Mucosa of stomach (tissue), 1 donor: ENCODE measurements around the gene PEX26.

Source experiments
- H3K27me3 ChIP-seq: one replicate; pipeline ENCODE4 v1.7.0; 2013; ENCODE audit warnings: mild to moderate bottlenecking, low read length; ENCODE audit not compliant: control insufficient read depth, insufficient read depth
- H3K36me3 ChIP-seq: one replicate; pipeline ENCODE4 v1.7.0; 2013; ENCODE audit warnings: low read length; ENCODE audit not compliant: control insufficient read depth, insufficient read depth
- H3K4me1 ChIP-seq: one replicate; pipeline ENCODE4 v1.7.0; 2013; ENCODE audit warnings: mild to moderate bottlenecking, low read length; ENCODE audit not compliant: control insufficient read depth, insufficient read depth
- H3K4me3 ChIP-seq: one replicate; pipeline ENCODE4 v1.7.0; 2013; ENCODE audit warnings: low read length
- H3K9ac ChIP-seq: one replicate; pipeline ENCODE4 v1.7.0; 2013; ENCODE audit warnings: mild to moderate bottlenecking, low read length, moderate library complexity
- H3K9me3 ChIP-seq: one replicate; pipeline ENCODE4 v1.7.0; 2013; ENCODE audit warnings: mild to moderate bottlenecking, low read length, moderate library complexity; ENCODE audit not compliant: control insufficient read depth
- donor health status: Pancreatic carcinoma.

PEX26 gene

DNA sequence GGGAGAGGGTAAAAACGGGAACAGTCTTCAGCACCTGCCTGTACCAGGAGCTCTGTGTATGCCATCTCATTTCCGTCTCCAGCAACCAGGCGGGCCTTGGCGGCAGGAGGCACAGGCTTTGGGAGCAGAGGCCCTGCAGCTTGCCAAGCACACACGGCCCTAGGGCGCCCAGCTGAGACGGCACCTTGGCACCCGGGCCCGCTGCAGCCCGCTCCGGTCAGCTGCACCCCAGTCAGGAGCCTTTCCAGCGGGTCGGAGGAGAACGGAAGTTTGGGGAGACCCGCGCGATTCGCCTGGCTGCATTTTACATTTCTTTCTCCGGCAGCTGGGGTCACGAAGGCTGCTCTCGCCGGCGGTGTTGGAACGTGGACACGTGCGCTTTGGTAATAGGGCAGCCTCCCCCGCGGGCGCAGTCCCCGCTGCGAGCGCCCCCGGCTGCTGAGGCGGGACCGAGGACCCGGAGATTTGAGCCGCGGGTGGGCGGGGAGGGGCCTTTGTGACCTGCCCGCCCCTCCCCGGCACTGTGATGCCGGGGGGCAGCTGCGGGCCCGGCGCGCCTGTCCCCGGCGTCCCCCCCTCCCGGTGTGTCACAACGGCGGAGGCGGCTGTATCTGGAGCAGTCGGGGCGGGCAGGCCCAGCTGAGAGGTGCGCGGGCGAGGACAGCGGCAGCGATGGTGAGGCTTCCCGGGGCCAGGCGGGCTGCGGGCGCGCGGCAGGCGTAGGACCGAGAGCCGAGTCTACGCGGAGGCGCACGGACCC is 32.6 kb downstream of the PEX26 start, which contains the start of gene TUBA8:
TUBA8 (plus strand) TSS at position 616 of the 760 bp plus-strand sequence; CDS start at position 673, 57 bp downstream.
- Histone ChIP-seq H3K9ac (peak within 1 kb of the TSS; percentile 36), H3K4me1 (peaks cover 14% of the 10 kb centered on the region), H3K27me3 (peaks cover 21% of the 10 kb centered on the region), H3K36me3 (no peaks in the 10 kb centered on the region), H3K9me3 (no peaks in the 10 kb centered on the region), H3K4me3 (no peak within 1 kb of the TSS)

DNA sequence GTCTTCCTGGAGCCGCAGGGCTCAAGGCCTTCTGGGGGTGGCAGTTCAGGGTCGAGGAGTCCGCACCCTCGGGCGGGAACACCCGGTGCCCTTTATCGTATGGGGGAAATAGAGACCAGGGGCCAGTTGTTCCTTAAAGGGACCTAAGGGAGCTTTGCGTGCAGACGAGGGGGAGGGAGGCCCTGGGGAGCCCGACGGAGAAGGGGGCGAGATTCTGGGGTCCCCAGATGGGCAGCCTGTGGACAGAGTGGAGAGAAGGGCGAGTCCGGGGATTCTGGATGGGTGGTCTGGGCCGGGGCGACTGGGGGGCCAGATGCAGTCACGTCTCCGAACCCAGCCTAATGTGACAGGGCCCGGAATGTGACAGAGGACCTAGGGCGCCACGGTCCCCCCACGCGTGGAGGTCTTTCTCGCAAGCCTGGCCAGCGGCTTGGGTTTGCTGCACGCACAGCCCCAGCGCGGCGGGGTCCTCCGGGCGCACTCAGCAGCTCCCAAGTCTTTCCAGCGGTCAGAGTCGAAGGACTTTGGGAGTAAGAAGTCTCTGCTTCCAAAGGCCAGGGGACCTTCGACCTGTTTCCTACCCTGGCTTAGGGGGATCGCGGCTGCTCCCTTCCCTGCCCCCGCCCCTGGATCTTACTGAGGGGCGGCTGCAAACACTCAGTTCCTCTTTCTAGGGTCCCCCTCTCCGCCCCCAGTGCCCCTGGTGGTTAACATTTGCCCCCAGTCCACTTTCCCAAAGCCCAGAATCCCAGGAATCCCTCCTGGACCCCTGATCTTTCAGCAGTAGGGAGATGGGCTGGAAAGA is 33.4 kb downstream of the PEX26 start:
- H3K9ac ChIP-seq, result peak overlapping the region; percentile 36
- H3K4me3 ChIP-seq, result no peak overlapping the region
- H3K9me3 ChIP-seq, result no peaks in the 10 kb centered on the region
- H3K4me1 ChIP-seq, result peaks cover 14% of the 10 kb centered on the region
- H3K27me3 ChIP-seq, result peaks cover 21% of the 10 kb centered on the region
- H3K36me3 ChIP-seq, result no peaks in the 10 kb centered on the region

DNA sequence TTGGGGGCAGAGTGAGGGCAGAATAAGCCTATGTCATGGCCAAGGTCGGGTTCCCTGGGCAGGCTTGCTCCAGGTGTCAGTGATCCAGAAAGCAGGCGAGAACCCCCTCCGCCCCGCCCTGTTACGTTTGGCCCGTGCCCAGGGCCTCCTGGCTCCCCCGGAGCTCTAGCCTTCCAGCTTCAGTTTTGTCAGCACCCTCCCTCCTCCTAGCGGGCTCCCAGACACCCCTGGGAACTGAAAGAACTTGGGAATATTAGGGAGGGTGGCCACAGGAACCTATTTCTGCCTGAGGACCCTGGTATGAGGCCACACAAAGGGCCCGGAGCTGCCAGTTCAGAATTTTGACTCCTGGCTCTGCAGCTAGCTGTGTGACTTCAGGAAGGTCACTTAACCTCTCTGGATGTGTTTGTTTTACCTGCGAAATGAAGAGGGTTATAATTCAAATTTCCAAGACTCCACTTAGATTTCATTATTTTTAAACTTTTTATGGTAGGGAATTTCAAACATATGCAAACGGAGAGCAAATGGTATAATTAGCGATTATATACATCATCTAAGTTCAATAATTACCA is 34.1 kb downstream of the PEX26 start:
- no peaks in the 10 kb centered on the region for H3K9me3 ChIP-seq
- H3K27me3 ChIP-seq, result peaks cover 21% of the 10 kb centered on the region
- no peak overlapping the region for H3K9ac ChIP-seq
- H3K4me1 ChIP-seq, result peaks cover 14% of the 10 kb centered on the region
- H3K36me3 ChIP-seq, result no peaks in the 10 kb centered on the region
- H3K4me3 ChIP-seq, result no peak overlapping the region

DNA sequence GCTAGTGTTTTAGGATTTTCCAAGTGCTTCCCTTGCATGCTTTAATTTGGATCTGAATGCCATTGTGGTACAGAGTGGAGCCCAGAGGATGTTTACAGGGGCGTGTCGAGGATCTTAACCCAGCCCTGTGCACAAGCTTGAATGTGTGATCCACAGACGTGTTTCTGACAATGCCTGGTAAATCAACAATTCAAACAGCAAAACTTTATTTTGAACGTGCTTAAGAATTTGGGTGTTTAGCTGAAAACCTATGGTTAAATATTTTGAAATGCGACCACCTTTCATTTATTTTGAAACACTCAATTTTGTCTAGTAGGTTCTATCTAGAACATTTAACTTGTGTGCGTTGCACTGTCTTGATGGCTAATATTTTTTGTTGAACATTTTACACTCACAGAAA is 34.6 kb downstream of the PEX26 start:
- peaks cover 14% of the 10 kb centered on the region for H3K4me1 ChIP-seq
- H3K4me3 ChIP-seq, result no peak overlapping the region
- no peak overlapping the region for H3K9ac ChIP-seq
- H3K27me3 ChIP-seq, result peaks cover 21% of the 10 kb centered on the region
- no peaks in the 10 kb centered on the region for H3K9me3 ChIP-seq
- H3K36me3 ChIP-seq, result no peaks in the 10 kb centered on the region

DNA sequence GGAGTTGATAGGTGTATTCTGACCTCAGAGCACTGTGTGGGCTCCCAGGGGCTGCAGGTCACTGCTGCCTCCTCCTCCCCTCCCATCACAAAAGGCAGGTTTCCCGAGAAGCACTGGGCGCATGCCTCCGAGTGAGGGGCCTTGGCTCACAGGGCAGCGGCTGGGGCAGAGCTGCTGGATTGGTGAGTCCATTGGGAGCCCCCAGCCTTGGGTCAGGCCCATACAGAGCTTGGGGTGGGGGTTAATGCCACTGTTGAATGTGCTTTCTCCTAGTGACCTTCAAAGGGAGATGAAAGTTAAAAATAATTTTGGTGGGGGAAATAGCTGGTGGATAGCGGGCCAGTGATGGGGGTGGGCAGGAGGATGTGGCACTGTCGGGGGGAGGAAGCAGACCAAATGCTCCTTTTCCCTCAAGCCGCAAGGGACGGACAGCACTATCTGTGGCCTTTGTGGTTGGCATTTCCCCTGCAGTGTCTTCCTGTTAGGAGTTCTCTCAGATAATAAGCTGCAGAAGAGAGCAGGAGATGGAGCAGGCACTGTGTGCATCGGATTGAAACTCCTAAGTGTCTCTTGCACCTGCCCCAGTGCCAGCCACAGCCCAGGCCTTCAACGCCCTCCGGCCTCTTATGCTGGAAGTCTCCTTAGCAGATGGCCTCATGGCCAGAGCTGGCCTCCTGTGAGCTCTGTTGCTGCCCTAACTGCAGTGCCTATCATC is 36.0 kb downstream of the PEX26 start:
- Histone ChIP-seq H3K4me1 (peaks cover 14% of the 10 kb centered on the region), H3K27me3 (peaks cover 21% of the 10 kb centered on the region), H3K9ac (no peak overlapping the region)

DNA sequence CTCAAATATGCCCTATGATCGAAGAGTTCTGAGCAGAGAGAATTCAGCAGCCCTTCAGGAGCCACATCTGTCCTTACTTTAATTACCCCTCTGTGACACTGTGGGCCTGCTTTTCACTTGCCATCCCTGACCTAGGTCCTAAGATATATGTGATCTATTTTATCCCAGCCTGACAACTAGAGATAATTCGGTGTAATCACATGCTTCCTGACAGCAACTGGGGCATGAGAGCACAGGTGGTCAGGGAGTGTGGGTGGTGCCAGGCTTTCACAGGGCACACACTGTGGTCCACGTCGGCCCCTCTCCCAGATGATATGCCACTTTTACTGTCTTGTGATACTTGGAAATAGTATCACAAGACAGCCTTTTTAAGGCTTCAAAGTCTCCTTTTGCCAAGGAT is 36.7 kb downstream of the PEX26 start:
- H3K9ac ChIP-seq, result no peak overlapping the region
- H3K4me3 ChIP-seq, result no peak overlapping the region
- H3K9me3 ChIP-seq, result no peaks in the 10 kb centered on the region
- peaks cover 14% of the 10 kb centered on the region for H3K4me1 ChIP-seq
- H3K36me3 ChIP-seq, result no peaks in the 10 kb centered on the region
- peaks cover 21% of the 10 kb centered on the region for H3K27me3 ChIP-seq

More for the DNA sequence above, 36.0 kb downstream of the PEX26 start:
- Histone ChIP-seq H3K36me3 (no peaks in the 10 kb centered on the region), H3K9me3 (no peaks in the 10 kb centered on the region), H3K4me3 (no peak overlapping the region)

DNA sequence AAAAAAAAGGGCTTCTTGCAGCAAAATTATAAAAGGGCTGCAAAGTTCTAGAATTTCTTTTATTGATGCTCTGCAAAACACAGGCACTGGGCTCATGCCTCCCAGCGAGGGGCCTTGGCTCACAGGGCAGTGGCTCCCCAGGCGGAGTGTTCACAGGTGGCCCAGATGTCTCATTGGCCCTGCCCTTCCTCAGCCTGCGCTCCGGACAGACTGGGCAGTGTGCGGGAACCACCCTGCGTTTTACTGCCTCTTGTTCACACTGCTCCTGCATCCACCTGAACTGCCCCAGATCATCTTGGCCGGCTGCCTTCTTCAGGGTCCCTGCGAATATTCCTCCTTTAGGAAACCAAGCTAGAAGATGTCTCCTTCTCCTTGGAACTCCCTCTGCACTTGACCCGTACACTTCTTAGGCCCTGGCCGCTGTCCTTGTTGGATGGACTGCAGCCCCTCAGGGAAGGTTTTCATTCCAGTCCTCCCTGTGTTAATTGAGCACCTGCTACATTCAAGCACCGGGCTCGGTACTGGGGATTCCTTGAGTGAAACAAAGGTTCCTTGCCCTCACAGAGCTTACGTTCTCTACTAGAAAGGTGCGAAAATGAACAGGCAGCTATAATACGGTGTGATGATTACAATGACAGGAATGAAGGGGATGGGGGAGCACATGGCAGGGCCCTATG is 37.3 kb downstream of the PEX26 start:
- H3K9ac ChIP-seq, result no peak overlapping the region
- no peaks in the 10 kb centered on the region for H3K36me3 ChIP-seq
- no peak overlapping the region for H3K4me3 ChIP-seq
- peaks cover 10% of the 10 kb centered on the region for H3K4me1 ChIP-seq
- peaks cover 16% of the 10 kb centered on the region for H3K27me3 ChIP-seq
- no peaks in the 10 kb centered on the region for H3K9me3 ChIP-seq

DNA sequence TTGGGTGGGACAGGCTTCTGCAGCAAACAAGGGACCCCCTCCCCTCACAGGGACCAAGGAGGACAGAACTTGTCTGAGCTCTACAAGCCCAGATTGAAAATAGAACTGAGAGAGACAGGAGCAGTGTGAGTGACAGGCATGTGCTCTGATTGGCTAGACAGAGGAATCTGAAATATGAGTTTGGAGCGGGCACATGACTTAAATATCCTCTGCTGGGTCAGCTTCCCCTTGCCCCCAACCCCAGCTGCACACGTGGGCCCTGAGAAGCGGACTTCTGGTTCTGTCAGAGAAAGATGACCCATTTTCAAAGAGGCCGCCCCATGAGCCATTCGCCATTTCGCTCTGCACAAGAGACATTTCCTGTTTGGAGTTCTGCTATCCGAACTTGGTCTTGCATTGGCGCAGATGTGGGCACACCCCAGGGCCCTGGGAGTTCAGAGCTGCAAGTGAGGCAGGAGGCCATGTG is 38.1 kb downstream of the PEX26 start:
- no peaks in the 10 kb centered on the region for H3K9me3 ChIP-seq
- peaks cover 11% of the 10 kb centered on the region for H3K27me3 ChIP-seq
- no peak overlapping the region for H3K4me3 ChIP-seq
- no peak overlapping the region for H3K9ac ChIP-seq
- H3K36me3 ChIP-seq, result no peaks in the 10 kb centered on the region
- H3K4me1 ChIP-seq, result peaks cover 6% of the 10 kb centered on the region

DNA sequence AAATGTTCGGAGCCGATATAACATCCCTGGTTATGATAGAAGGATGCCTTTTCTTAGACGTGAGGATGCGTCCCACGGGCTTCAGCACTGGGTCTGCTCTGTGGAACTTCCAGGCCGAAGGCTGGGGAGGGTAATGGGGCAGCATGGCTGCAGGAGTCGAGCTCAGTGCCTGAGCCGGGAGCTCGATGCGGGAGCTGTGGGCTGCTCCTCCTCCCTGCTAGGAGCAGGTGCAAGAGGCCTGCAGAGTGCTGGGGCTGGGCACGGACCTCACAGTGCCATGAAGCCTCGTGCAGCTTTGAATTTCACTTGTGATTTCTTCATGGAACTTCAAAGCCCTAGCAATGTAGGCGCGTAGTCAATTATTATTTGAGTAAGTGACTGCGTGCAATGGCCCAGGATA is 38.8 kb downstream of the PEX26 start:
- no peaks in the 10 kb centered on the region for H3K9me3 ChIP-seq
- H3K4me1 ChIP-seq, result no peaks in the 10 kb centered on the region
- H3K36me3 ChIP-seq, result no peaks in the 10 kb centered on the region
- no peak overlapping the region for H3K9ac ChIP-seq
- H3K27me3 ChIP-seq, result peaks cover 4% of the 10 kb centered on the region
- H3K4me3 ChIP-seq, result no peak overlapping the region

DNA sequence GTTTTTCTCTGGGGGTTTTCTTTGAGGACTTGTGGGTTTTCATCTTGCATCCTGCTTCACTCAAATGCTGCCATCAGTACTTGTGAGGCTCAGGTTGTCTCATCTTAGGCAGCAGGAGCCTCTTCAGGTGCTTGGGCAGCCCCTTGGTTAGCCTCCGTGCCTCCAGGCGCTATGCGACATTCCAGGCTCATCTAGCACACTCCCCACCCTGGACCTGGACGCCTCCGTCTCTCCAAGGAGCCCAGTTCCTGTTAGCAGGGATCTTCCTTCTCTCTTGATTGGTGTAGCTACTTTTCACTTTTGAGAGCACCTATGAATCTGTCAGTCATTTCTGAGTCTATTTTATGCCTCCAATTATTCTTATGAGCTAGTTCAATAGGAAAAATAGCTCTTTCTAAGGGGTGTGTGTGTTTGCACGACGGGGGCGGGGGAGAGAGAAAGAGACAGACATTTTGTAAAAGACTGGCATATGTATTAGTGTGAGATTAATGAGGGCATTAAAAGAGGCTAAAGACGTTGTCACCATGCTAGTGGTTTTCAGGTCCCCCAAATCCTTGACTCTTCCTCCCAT is 40.6 kb downstream of the PEX26 start:
- H3K4me1 ChIP-seq, result no peaks in the 10 kb centered on the region
- H3K9ac ChIP-seq, result no peak overlapping the region
- no peaks in the 10 kb centered on the region for H3K27me3 ChIP-seq

More for the DNA sequence above, 40.6 kb downstream of the PEX26 start:
- no peaks in the 10 kb centered on the region for H3K9me3 ChIP-seq
- H3K4me3 ChIP-seq, result no peak overlapping the region
- H3K36me3 ChIP-seq, result no peaks in the 10 kb centered on the region
